HepG2 (cell line): ENCODE data around the gene DGCR8.

Source experiments
- CC2D1A ChIP-seq: sonication (generic); formaldehyde crosslinking; IDR thresholded peaks from 2 replicates; pipeline ENCODE4 v1.8.1; 2023; ENCODE audit warnings: mild to moderate bottlenecking, missing genetic modification reagents
- CTCF ChIP-seq: sonication (generic); formaldehyde crosslinking; IDR thresholded peaks from 2 replicates; pipeline ENCODE4 v1.5.0; 2020; ENCODE audit warnings: mild to moderate bottlenecking, missing genetic modification reagents, moderate library complexity
- THYN1 ChIP-seq: sonication (generic); formaldehyde crosslinking; IDR thresholded peaks from 2 replicates; pipeline ENCODE4 v1.8.1; 2023; ENCODE audit warnings: low read depth, mild to moderate bottlenecking, moderate library complexity, missing genetic modification reagents, borderline replicate concordance

- TF ChIP-seq CTCF (CRISPR knock-in tag), result no peak
- no peak for TF ChIP-seq CC2D1A (CRISPR knock-in tag)
- no peak for TF ChIP-seq THYN1 (CRISPR knock-in tag)
Measured at GRCh38 chr22:20043057-20043996, 36.7 kb upstream of the DGCR8 start.
